ENCODE data around the gene PROZ.

Gene PROZ

DNA sequence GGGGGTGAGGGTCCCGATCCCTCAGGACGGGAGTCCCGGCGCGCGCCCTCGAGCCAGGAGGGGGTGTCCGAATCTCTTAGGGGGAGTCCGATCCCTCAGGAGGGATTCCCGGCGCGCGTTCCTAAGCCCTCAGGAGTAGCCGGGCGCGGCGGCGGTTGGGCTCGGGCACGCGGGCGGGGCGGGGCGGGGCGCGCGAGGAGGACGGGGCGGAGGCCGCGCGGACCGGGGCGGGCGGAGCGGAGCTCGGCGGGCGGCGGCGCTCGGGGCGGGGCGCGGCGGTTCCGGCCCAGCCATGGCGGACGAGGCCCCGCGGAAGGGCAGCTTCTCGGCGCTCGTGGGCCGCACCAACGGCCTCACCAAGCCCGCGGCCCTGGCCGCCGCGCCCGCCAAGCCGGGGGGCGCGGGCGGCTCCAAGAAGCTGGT is 50.9 kb downstream of the PROZ start, which contains the start of gene CUL4A:
Gene CUL4A, plus strand, starts transcription at position 278 of the 423 bp plus-strand sequence. Its CDS starts 15 bp downstream, at position 293.
- peak; percentile 96 for DNase-seq

GRCh38 chr13:113209759-113210421 is 51.4 kb downstream of the PROZ start:
- peak; percentile 90 for DNase-seq

GRCh38 chr13:113210833-113211232 is 52.4 kb downstream of the PROZ start:
- DNase-seq, result no peak

GRCh38 chr13:113211774-113212173 is 53.3 kb downstream of the PROZ start:
- DNase-seq, result peak; percentile 56

- DNase-seq, result peak; percentile 70
Observed at GRCh38 chr13:113216254-113217048, 58.0 kb downstream of the PROZ start.

- DNase-seq, result no peak
Observed at GRCh38 chr13:113218586-113218985, 60.1 kb downstream of the PROZ start.

GRCh38 chr13:113219256-113219940 is 61.0 kb downstream of the PROZ start:
- DNase-seq, result no peak

DNA sequence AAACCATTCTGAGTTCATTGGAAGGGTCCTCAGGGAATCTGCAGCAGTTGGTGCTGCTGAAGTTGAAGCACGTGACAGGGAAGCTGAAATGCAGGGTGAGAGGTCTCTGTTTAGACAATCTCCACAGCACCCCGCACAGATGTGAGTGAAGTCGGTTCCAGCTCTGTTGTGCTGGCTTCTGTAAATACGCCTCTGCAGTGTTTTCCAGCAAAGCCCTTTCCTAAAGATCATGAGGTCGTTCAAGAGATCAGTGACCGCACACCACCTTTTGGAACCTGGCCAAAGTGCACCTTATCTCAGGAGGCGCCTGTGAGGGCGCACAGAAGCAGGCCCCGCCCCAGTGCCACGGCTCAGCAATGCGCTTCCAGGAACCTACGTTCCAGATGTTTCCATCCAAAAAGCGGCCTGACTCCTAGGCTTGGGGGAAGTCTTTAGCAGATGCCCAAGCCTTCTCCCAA is 61.7 kb downstream of the PROZ start:
- no peak for DNase-seq

DNA sequence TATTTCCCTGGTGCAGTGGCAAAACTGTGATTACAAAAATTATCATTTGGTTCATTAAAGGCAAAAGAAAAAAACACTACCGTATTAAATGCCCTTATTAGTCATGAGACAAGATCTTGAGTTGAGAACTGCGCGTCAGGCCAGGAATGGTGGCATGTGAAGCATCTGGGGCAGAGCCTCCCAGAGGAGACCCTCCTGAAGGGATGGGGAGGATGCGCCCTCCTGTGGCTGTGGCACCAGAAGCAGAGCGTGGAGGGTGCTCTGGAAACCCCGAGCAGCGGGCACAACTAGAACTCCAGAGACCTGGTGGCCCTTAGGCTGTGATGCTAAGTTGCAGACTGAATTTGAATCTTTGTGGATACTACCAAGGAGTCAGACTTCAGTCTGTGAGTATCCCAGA is 62.4 kb downstream of the PROZ start:
- DNase-seq, result no peak
